SW480 (cell line): ENCODE measurements around the gene GDF10.

Source experiments
- DNase-seq: peaks from one replicate; pipeline ENCODE4 v3.0.0-alpha.2; 2016; ENCODE audit warnings: low spot score

Gene GDF10

DNA sequence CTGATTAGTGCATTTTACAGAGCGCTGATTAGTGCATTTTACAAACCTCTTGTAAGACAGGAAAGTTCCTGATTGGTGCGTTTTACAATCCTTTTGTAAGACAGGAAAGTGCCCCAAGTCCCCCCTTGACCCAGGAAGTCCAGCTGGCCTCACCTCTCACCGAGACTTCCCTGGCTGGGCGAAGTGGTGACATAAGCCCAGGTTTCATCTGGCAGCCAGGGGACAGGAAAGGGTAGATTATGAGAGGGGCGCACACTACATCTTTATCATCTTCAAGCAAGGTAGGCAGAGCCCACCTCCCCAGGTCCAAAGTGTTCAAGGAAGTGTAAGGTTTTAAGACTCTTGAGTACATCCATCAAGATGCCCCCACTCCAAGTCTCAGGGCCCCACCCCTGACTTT, 5.5 kb upstream of the GDF10 start:
- no peak for DNase-seq

DNA sequence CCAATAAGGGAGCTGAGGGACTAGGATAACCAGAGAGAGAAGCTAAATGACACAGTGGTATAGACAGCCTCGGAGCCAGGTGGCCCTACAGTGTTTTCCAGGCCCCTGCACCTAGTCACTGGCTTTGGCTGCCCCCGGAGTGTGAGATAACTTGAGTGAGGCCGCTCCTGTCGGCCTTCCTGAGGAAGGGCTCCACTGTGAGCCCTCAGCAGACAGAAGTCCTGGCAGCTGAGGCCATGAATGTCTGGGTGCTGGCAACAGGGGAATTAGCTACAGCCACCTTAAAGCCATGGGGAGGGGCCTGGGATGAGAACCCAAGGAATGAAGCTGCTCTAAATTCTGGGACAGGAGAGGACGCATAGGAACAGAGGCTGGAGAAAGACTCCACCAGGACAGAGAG, 4.6 kb upstream of the GDF10 start:
- no peak for DNase-seq

DNA sequence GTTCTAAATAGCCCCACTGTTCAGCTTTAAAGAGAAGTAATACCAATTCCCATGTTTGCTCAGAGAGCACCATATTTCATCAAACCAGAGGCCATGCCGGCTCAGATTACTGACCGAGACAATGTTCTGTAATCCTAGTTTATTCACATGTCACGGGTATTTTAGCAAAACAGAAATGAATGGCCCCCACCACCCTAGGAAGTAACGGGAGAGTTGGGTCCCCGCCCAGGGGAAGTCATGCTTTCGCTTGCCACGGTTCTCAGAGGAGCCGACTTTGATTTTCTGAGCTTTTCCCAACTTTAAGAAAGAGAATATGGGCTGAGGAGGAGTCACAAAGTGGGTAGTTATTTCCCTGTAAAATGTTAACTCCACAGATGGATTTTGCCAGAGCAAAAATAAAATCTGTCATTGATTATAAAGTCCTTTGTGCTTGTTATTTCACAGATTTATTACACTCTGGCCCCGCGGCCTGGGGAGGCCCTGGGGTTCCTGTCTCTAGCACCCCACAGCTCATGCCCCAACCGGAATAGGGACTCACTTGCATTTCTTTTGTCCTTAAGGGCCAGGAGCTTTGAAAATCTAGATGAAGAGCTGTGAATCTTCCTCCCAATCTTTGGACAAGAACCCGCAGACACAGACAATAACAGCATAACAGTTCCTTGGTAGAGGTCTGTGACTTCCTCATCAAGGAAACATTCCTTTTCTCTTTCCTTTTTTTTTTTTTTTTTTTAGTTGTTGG, 3.7 kb upstream of the GDF10 start:
- no peak for DNase-seq

DNA sequence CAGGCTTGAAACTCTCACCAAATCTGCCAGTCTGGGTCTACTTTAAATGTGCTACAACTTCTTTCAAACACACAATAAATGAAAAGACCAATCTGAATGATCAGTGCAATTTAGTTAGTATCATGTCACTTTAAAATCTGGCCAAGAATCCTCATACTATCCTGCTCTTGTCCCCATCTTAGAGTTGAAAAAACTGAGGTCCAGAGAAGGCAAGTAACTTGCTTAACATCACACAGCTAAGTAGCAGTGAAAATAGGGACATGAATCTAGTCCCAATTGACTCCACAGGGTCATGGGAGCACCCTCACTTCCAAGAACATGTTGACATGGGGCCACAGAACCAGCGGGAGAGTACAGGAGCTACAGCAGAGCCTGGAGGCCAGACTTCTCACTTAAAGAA, 3.1 kb upstream of the GDF10 start:
- no peak for DNase-seq

DNA sequence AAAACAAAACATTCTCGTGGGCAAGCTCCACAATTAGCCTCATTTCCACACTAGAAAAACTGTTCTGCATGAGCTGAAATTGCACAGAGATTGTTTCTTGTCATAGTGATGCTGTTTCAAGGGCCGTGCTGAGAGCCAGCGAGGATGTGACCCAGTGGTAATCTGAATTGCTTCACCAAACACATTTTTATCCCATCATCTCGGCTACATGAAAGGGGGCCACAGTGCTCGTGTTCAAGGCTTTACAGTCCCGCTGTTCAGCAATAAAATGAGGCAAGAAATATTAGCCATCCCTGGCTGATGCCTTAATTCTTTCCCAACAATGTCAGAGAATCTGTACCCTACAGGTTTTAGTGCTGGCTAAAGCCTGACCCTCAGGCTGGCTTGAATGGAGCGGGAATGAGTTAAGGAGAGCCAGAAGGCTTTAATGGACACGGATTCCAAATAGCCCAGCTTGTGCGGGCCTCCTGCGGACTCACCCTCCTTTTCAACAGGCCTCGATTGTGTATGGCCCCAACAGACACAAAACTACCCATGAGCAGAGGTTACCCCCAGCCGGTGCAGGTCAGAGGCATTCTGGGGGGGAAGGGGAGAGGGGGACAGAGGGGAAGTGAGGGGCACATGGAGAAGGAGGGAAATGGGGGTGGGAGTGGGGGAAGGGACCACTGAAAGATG, 2.0 kb upstream of the GDF10 start:
- DNase-seq: no peak

DNA sequence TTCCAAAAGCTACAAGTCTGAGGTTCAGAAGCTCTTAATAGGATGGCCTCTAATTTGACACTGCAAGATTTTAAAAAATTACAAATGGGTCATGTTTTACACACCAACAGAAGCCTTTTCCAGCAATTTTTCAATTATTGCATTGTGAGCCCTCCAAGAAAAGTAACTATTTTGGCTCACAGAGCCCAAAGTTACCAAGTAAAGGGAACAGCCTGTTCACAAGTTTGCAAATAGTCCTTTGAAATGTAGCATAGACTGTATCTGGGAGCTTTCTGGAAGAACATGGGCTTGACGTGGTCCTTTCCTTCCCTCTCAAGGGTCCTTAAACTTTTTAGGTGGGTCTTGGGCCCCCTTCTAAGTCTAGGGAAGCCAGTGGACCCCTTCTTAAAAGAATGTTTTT, 1.3 kb upstream of the GDF10 start:
- no peak for DNase-seq

DNA sequence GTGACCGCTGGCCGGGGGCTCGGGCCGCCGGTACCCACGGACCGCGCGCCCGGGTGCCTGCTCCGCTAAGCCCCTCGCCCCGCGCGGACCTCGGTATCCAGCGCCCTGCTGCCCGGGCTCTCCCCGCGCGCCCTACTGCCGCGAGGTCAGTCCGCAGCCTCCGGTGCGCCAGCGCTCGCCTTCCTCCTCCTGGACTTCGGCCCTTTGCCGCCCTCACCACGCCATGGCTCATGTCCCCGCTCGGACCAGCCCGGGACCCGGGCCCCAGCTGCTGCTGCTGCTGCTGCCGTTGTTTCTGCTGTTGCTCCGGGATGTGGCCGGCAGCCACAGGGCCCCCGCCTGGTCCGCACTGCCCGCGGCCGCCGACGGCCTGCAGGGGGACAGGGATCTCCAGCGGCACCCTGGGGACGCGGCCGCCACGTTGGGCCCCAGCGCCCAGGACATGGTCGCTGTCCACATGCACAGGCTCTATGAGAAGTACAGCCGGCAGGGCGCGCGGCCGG, 483 bp downstream of the GDF10 start:
- DNase-seq: no peak

DNA sequence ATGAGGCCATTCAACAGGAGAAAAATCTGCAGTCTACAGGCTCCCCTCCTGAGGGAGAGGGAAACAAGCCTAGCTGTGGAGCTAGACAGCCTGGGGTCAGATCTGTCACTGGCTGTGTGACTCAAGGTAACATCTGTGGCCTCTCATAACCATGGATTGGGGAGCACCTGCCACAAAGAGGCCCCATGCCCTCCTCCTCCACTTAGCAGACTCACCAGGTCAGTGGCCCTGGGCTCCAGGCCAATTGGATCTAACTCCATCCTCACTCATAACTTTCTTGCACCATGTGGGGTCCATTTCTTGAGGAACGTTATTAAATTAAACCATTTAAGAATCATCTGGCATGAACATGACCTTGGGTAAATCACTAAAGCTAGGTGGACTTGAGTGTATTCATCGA, 1.8 kb downstream of the GDF10 start:
- DNase-seq: no peak

DNA sequence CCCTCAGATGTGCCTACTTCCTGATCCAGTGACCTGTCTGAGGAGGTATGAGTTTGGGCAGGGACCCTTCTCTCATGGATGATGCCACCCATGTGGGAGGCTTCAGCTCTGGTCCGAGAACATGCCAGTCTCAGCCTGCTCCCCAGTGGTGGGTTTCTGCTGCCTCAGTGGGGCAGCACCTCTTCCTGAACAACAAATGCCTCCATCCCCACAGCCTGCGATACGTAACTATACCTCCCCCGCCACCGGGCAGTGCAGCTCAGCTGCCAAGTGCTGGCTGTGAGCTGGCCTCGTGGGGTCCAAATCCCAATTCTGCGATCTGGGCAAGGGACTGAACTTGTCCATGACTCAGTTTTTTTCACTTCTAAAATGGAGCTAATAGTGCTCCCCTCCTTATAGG, 3.1 kb downstream of the GDF10 start:
- no peak for DNase-seq

DNA sequence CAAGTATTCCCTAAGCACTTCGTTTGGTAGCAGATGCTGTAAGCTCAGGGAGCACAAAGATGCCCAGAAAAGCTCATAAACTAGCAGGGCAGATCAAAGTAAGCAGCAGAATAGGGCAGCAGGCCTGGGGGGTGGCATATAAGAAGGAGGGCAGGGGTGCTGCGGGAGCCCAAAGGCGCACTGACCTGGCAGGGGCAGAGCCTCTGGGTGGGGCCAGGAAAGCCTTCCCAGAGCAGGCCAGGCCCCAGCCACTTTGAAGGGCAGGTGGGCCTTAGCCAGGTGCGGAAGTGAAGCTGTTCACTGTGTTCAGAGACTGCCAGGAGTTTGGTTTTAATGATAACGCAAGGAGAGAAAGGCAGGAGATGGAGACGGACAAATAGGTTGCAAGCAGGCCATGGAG, 3.9 kb downstream of the GDF10 start:
- DNase-seq: no peak

DNA sequence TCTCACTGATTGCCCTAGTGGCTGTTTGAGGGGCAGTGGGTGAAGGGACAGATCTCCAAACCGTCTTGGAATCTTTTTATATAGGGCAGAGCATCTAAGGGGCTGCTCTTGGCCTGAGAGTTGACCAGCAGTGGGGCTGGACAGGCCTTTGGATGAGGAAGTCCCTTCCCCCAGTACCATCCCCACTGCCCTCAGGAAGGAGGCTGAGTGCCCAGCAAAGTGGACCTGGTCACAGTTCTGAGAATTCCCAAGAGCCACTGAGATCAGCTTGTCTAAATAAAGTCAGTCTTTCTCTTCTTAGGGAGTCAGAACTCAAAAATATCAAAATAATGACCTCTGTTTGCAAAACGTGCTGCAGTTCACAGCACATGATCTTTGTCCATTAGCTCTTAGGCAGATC, 5.6 kb downstream of the GDF10 start:
- DNase-seq: no peak

DNA sequence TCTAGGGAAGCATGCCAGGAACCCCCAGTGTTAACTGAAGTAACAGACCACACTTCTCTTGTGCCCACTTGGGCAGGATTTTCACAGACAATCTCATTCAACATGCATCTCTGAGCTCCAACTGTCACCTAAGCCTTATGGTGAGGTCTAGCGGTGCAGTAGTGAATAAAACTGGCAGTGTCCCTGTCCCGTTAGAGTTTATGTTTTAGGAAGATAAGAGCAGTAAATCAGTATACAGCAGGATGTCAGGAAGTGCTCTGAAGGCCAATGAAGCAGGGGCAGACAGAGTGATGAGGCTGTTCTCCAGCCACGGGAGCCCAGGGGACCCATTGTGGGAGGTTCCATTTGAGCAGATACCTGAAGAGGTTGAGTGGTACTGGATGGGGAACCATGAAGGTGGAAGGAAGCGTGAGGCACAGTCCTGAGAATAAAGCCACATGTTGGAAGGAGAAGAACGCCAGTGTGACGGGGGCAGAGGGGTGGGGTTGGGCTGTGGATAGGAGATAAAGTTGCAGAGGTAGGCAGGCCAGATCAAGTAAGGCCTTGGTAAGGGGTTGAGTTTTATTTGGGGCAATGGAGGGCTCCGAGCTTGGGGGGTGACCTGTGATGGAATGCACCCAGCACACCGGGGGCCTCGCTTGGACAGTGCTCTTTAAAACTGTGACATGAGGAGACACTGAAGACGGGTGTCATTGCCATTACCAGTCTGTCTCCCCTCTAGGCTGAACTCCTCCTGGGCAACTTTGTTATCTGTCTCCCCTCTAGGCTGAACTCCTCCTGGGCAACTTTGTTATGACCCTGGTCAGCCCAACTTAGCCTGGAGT, 6.6 kb downstream of the GDF10 start:
- DNase-seq: no peak

DNA sequence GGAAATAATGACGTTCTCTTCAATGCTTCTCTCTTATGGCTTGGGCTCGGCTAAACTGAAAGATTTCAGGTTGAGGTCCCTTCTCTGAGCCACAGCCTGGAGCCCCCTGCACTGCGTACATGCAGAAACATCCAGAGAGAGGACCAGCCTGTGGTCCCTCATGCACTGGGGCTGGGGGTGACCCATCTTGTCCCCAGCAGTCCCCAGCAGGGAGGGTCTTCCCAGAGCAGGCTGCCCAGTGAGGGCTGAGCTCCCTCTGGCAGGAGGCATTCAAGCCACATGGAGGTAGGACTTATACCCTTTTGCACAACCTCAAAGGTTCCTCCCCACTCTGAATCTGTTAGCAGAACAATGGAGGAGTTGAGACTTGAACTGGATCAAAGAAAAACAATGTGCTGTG, 7.4 kb downstream of the GDF10 start:
- no peak for DNase-seq

DNA sequence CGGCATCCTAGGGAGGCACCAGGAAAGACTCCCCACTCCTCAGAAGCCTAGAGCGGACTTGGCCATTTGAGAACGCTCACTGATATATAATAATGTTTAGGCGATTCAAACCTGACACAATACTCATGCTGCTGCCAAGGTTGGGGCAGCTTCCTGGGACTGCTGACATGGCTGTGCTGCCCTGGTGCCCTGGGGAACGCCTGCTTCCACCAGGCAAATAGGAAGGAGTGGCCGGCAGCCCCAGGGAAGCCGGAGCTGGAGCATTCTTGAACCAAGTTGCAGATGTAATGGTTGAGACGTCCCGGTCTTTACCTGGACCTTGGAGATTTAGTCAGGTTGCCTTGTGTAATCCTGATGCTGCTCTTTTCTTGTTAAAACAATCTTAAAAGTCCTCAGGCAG, 8.8 kb downstream of the GDF10 start:
- DNase-seq: no peak

DNA sequence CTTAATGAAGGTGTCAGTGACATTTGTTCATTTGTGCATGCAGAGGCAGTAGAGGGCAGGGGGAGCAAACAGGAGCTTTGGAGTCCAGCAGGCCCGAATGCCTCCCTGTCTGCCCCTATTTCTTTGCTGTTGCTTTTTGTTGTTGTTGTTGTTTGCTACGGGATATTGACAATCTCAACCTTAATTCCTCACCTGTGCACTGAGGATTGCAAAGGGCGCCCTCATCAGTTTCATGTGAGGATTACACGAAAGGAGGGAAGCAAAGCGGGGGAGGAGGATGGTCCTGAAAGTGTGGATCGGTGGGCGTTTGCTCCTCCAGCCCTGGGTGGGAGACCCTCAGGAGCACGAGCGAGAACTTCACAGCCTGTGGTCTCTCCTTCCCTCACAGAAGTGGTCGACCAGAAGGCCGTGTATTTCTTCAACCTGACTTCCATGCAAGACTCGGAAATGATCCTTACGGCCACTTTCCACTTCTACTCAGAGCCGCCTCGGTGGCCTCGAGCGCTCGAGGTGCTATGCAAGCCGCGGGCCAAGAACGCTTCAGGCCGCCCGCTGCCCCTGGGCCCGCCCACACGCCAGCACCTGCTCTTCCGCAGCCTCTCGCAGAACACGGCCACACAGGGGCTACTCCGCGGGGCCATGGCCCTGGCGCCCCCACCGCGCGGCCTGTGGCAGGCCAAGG, 9.6 kb downstream of the GDF10 start:
- DNase-seq: no peak

DNA sequence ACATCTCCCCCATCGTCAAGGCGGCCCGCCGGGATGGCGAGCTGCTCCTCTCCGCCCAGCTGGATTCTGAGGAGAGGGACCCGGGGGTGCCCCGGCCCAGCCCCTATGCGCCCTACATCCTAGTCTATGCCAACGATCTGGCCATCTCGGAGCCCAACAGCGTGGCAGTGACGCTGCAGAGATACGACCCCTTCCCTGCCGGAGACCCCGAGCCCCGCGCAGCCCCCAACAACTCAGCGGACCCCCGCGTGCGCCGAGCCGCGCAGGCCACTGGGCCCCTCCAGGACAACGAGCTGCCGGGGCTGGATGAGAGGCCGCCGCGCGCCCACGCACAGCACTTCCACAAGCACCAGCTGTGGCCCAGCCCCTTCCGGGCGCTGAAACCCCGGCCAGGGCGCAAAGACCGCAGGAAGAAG, 10.1 kb downstream of the GDF10 start:
- DNase-seq: no peak

DNA sequence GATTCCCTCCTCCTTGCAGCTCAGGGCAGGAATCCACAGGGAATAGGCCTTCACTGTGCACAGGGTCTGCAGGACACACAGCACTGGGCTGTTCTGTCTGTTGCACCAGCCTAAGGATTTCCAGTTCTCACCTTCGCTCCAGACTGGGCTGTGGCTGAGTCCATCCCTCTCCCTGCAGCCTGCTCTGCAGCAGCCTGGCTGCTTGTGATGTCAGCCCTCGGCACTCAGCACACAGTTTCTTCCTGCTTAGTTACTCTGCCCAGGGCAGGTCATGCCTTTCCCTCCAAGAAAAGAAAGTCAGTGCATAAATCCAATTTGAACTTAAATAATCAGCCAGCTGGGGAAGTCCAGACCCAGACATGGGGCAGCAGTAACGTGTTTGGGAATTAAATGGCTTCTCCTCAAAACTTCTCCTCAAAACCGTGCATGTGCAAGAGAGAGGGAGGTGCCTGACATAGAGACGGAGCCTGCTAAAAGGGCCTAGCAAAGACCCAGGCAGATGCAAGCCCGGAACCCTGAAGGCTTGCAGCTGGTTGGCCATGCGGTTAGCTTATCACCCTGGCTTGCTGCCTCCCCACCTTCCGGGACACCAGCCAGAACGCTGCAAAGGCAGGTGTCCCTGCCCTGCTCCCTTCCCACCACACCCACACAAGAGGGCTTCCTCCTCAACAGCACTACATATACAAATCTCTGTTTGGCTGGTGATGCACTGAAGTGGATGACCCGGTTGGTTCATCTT, 11.4 kb downstream of the GDF10 start:
- DNase-seq: peak; percentile 31

DNA sequence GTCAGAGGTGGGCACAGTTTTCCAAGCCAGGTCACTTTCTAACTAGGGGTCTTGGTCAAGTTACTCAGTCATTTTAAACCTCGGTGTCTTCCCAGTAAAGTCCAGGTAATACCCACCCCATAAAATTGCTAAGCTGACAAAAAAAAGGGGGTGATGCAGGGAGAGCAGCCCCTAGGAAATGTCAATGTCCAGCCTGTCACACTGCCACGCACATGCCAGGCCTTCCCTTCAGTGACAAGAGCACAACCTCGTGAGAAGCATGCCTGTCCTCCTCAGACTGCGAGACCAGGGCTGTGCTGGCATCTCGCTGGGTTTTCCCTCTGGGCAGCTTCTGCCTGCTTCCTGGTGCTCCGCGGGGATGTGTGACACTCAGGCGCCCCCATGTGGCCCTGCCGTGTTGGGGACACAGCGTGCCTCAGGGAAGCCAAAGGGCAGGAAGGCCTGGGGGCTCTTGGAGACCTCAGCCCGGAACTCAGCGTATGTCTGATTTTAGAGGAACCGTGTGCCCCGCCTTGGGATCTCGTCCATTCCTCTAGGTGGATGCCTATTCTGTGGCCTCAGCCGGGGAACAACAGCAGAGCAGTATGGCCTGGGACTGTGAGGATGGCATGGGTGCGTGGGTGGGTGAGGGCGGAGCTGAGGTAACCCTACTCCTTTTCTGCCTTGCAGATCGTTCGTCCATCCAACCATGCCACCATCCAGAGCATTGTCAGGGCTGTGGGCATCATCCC, 12.1 kb downstream of the GDF10 start:
- DNase-seq: peak; percentile 81

DNA sequence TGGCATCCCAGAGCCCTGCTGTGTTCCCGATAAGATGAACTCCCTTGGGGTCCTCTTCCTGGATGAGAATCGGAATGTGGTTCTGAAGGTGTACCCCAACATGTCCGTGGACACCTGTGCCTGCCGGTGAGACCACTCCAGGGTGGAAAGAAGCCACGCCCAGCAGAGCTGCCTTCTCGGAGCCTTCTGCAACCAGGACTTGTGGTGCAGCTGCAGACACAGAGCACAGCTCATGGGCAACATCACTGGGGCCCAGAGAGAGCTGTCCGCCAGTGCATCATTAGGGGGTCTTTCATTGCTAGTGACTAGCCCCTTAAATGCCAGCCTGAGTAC, 12.6 kb downstream of the GDF10 start:
- DNase-seq: no peak

DNA sequence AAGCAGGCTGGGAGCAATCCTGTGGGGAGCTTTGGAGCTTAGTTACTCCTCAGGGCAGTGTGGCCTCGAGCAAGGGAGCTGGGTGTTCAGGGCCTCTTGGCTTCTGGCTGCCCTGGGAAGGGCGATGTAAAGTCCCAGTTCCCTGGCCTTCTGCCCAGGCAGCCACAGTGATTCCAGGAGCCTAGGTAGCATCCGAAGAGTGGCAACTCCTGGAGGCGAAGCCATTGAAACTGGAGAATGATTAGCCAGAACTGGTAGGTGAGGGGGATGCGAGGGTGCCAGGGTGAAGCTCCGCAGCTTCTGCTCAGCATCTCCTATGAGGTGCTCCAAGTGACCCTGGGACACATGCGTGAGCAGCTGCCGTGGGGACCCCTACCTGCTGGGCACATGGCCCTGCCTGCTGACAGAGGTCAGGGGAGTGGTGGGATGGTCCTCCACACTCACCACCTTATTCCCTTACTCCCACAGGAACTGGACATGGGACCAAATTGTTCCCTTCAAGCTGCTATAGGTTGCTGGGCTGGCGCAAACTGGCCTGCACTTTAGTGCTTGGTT, 14.5 kb downstream of the GDF10 start:
- no peak for DNase-seq

DNA sequence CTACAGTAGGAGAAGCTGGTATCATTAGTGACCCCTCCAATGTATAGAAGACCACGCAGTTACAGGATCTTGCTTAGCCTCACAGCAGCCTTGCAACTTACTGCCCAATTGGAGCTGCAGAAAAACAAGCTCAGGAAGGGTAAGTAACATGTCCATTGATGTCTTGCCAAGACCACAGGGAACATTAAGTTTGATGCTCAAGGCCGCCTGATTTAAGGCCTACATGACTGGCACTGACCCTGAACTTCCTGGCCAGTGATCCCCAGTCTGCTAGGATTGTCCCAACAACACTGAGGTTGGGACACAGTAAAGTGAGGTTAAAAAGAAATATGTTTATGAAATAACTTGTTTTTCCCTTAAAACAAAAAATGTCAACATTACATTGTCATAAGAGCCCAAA, 15.4 kb downstream of the GDF10 start:
- no peak for DNase-seq
